Measurements from ENCODE around the gene FNDC8. TPM values are rescaled to one million over a fixed set of nuclear protein-coding genes. Genes with fewer than 3 reads are reported as not detected.

Gene FNDC8
- polyA plus RNA-seq, 1 of the 3 experiments (the other 2 are of a cell fraction): not detected

GRCh38 chr17:35166526-35166925 is 45.1 kb downstream of the FNDC8 start (continued):
- TF ChIP-seq, protein P1, sequence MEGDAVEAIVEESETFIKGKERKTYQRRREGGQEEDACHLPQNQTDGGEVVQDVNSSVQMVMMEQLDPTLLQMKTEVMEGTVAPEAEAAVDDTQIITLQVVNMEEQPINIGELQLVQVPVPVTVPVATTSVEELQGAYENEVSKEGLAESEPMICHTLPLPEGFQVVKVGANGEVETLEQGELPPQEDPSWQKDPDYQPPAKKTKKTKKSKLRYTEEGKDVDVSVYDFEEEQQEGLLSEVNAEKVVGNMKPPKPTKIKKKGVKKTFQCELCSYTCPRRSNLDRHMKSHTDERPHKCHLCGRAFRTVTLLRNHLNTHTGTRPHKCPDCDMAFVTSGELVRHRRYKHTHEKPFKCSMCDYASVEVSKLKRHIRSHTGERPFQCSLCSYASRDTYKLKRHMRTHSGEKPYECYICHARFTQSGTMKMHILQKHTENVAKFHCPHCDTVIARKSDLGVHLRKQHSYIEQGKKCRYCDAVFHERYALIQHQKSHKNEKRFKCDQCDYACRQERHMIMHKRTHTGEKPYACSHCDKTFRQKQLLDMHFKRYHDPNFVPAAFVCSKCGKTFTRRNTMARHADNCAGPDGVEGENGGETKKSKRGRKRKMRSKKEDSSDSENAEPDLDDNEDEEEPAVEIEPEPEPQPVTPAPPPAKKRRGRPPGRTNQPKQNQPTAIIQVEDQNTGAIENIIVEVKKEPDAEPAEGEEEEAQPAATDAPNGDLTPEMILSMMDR (IDR thresholded peaks at IDR 0.05): no peak
- TF ChIP-seq MEF2A (IDR thresholded peaks at IDR 0.05; ENCODE audit: borderline replicate concordance, low read depth) (no peak), EZH2phosphoT487 (IDR thresholded peaks at IDR 0.05; ENCODE audit: borderline replicate concordance, low read depth) (no peak), TCF12 (IDR thresholded peaks at IDR 0.05) (no peak), ELF1 (IDR thresholded peaks at IDR 0.05) (no peak), JUND (IDR thresholded peaks at IDR 0.05) (no peak), USF1 (IDR thresholded peaks at IDR 0.05; ENCODE audit: borderline replicate concordance, low read depth) (no peak)
- TF ChIP-seq, protein P2, sequence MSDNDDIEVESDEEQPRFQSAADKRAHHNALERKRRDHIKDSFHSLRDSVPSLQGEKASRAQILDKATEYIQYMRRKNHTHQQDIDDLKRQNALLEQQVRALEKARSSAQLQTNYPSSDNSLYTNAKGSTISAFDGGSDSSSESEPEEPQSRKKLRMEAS (IDR thresholded peaks at IDR 0.05; ENCODE audit: low read depth): no peak

- no peak for DNase-seq
- Histone ChIP-seq H3K4me1 (ENCODE audit: control insufficient read depth in 1 of 2, insufficient read depth in 2 of 2, low read depth in 1 of 2, low read length in 1 of 2) (no peaks in the 10 kb centered on the region), H3K4me2 (no peak overlapping the region), H3K9me2 (no peaks in the 10 kb centered on the region), H3K79me2 (ENCODE audit: insufficient read depth) (no peaks in the 10 kb centered on the region), H3F3A (replicated peaks; ENCODE audit: insufficient read depth) (no peaks in the 10 kb centered on the region), H3K9me3 (no peaks in the 10 kb centered on the region), H3K27ac (ENCODE audit: low read depth in 2 of 2, low read length in 1 of 2) (no peak overlapping the region), H3K27me3 (ENCODE audit: insufficient read depth) (peaks cover 58% of the 10 kb centered on the region; the same call in 1 of the 2 replicates), H3K9ac (no peak overlapping the region), H3K4me3 (ENCODE audit: low read depth in 2 of 2, low read length in 1 of 2) (no peak overlapping the region), H3K36me3 (replicated peaks in 1 of 2; ENCODE audit: control insufficient read depth in 1 of 2, insufficient read depth in 2 of 2, low read length in 1 of 2) (no peaks in the 10 kb centered on the region), H2AFZ (ENCODE audit: low read depth) (no peak overlapping the region), H4K20me1 (ENCODE audit: insufficient read depth) (no peaks in the 10 kb centered on the region)
- CTCF ChIA-PET: no interaction called here
- 34% methylated on average over 3 of the region's 3 CpGs for WGBS (ENCODE audit: low lambda C conversion rate)
- no peak for TF ChIP-seq YY1 (IDR thresholded peaks at IDR 0.05; ENCODE audit: low read depth)
- TF ChIP-seq, protein P3, sequence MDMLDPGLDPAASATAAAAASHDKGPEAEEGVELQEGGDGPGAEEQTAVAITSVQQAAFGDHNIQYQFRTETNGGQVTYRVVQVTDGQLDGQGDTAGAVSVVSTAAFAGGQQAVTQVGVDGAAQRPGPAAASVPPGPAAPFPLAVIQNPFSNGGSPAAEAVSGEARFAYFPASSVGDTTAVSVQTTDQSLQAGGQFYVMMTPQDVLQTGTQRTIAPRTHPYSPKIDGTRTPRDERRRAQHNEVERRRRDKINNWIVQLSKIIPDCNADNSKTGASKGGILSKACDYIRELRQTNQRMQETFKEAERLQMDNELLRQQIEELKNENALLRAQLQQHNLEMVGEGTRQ (IDR thresholded peaks at IDR 0.05; ENCODE audit: borderline replicate concordance, low read depth, low read length): no peak
- TF ChIP-seq TEAD4 (IDR thresholded peaks at IDR 0.05; ENCODE audit: borderline replicate concordance, insufficient read depth): no peak
- no peak for TF ChIP-seq POLR2AphosphoS5 (IDR thresholded peaks at IDR 0.05; ENCODE audit: low read depth, low read length)
- TF ChIP-seq, protein P4, sequence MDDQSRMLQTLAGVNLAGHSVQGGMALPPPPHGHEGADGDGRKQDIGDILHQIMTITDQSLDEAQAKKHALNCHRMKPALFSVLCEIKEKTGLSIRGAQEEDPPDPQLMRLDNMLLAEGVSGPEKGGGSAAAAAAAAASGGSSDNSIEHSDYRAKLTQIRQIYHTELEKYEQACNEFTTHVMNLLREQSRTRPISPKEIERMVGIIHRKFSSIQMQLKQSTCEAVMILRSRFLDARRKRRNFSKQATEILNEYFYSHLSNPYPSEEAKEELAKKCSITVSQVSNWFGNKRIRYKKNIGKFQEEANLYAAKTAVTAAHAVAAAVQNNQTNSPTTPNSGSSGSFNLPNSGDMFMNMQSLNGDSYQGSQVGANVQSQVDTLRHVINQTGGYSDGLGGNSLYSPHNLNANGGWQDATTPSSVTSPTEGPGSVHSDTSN (IDR thresholded peaks at IDR 0.05): no peak
- TF ChIP-seq RXRA (IDR thresholded peaks at IDR 0.05; ENCODE audit: borderline replicate concordance, low read depth): no peak
- TF ChIP-seq GATA2 (CRISPR knock-in tag; IDR thresholded peaks at IDR 0.05): no peak
- POLR2A ChIA-PET: no interaction called here
Observed at GRCh38 chr17:35167046-35167445, 45.6 kb downstream of the FNDC8 start.
